ENCODE data around the gene CYSRT1. TPM values are rescaled to one million over a fixed set of nuclear protein-coding genes. Genes with fewer than 3 reads are reported as not detected.

CYSRT1 gene
- polyA plus RNA-seq, 1 of the 3 experiments (the other 2 are of a cell fraction): 2.1 TPM

- H4K20me1 ChIP-seq (ENCODE audit: insufficient read depth): peaks cover 9% of the 10 kb centered on the region; the same call in 1 of the 2 replicates
- H3F3A ChIP-seq (replicated peaks; ENCODE audit: insufficient read depth): no peaks in the 10 kb centered on the region
- H3K27me3 ChIP-seq (ENCODE audit: insufficient read depth): no peaks in the 10 kb centered on the region
- no peak overlapping the region for H2AFZ ChIP-seq (ENCODE audit: low read depth)
- no peaks in the 10 kb centered on the region for H3K9me3 ChIP-seq
- TF ChIP-seq NRF1 (IDR thresholded peaks at IDR 0.05; ENCODE audit: low read depth, low read length) (no peak), TCF12 (IDR thresholded peaks at IDR 0.05) (no peak), GABPA (IDR thresholded peaks at IDR 0.05; ENCODE audit: low read depth) (no peak), CHD2 (IDR thresholded peaks at IDR 0.05; ENCODE audit: low read length, partially characterized antibody) (no peak), SIN3A (IDR thresholded peaks at IDR 0.05; ENCODE audit: borderline replicate concordance, low read depth, low read length) (no peak), FOSL2 (IDR thresholded peaks at IDR 0.05; ENCODE audit: borderline replicate concordance, low read depth) (no peak), RFX5 (IDR thresholded peaks at IDR 0.05; ENCODE audit: low read length) (no peak), RCOR1 (IDR thresholded peaks at IDR 0.05; ENCODE audit: low read length) (no peak), FOXM1 (IDR thresholded peaks at IDR 0.05; ENCODE audit: low read depth) (no peak), PBX3 (IDR thresholded peaks at IDR 0.05) (no peak), YY1 (IDR thresholded peaks at IDR 0.05; ENCODE audit: low read depth) (no peak), NFIC (IDR thresholded peaks at IDR 0.05; ENCODE audit: borderline replicate concordance) (no peak), SMC3 (IDR thresholded peaks at IDR 0.05; ENCODE audit: low read depth, low read length) (no peak), RAD21 (IDR thresholded peaks at IDR 0.05; ENCODE audit: low read length) (no peak), ZBTB33 (IDR thresholded peaks at IDR 0.05; ENCODE audit: borderline replicate concordance, low read depth) (no peak)
- H3K4me1 ChIP-seq (ENCODE audit: control insufficient read depth in 1 of 2, insufficient read depth in 2 of 2, low read depth in 1 of 2, low read length in 1 of 2): peaks cover 0 to 23% of the 10 kb centered on the region in 2 experiments; a peak in 1 of 4 replicates
- 90% methylated on average over 9 of the region's 22 CpGs for WGBS (ENCODE audit: low lambda C conversion rate)
- H3K9ac ChIP-seq: no peak overlapping the region
- ChIA-PET POLR2A (interaction anchor here (1.9 kb wide), 1 partner anchor 11 kb away, joined by 11 read pairs; the partner anchor contains the start of gene TUBB4B), CTCF (interaction anchor here (1.1 to 8.2 kb wide), 4 partner anchors 12 to 222 kb away, joined by 3 to 38 read pairs (median 6); partner anchors contain the start of gene NRARP)
- no peak overlapping the region for H3K4me2 ChIP-seq
- H3K36me3 ChIP-seq (replicated peaks in 1 of 2; ENCODE audit: control insufficient read depth in 1 of 2, insufficient read depth in 2 of 2, low read length in 1 of 2): peaks cover 0 to 2% of the 10 kb centered on the region in 2 experiments
- no peaks in the 10 kb centered on the region for H3K9me2 ChIP-seq
- no peak overlapping the region for H3K27ac ChIP-seq (ENCODE audit: low read depth in 2 of 2, low read length in 1 of 2)
- H3K4me3 ChIP-seq (ENCODE audit: low read depth in 2 of 2, low read length in 1 of 2): no peak overlapping the region
- peaks cover 15% of the 10 kb centered on the region for H3K79me2 ChIP-seq (ENCODE audit: insufficient read depth)
- DNase-seq: no peak
Measured at GRCh38 chr9:137251490-137252268, 26.7 kb downstream of the CYSRT1 start.
